ENCODE data around the gene SLC25A38.

Gene SLC25A38

GRCh38 chr3:39387411-39387975 lies 4.3 kb downstream of the SLC25A38 start:
- Histone ChIP-seq H3K4me3 (ENCODE audit: severe bottlenecking) (no peak overlapping the region), H3K27ac (ENCODE audit: poor library complexity, severe bottlenecking) (no peak overlapping the region), H3K9me3 (ENCODE audit: severe bottlenecking) (no peaks in the 10 kb centered on the region), H3K36me3 (ENCODE audit: low read depth) (peaks cover 50% of the 10 kb centered on the region), H3K4me1 (ENCODE audit: insufficient read depth, poor library complexity, severe bottlenecking) (peaks cover 4% of the 10 kb centered on the region), H3K27me3 (ENCODE audit: insufficient read depth, poor library complexity, severe bottlenecking) (no peaks in the 10 kb centered on the region)
- ATAC-seq (ENCODE audit: low read depth) (no peak), DNase-seq (ENCODE audit: low spot score) (no peak)
- TF ChIP-seq, protein P1, sequence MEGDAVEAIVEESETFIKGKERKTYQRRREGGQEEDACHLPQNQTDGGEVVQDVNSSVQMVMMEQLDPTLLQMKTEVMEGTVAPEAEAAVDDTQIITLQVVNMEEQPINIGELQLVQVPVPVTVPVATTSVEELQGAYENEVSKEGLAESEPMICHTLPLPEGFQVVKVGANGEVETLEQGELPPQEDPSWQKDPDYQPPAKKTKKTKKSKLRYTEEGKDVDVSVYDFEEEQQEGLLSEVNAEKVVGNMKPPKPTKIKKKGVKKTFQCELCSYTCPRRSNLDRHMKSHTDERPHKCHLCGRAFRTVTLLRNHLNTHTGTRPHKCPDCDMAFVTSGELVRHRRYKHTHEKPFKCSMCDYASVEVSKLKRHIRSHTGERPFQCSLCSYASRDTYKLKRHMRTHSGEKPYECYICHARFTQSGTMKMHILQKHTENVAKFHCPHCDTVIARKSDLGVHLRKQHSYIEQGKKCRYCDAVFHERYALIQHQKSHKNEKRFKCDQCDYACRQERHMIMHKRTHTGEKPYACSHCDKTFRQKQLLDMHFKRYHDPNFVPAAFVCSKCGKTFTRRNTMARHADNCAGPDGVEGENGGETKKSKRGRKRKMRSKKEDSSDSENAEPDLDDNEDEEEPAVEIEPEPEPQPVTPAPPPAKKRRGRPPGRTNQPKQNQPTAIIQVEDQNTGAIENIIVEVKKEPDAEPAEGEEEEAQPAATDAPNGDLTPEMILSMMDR (IDR thresholded peaks at IDR 0.05; ENCODE audit: poor library complexity, severe bottlenecking), result no peak

DNA sequence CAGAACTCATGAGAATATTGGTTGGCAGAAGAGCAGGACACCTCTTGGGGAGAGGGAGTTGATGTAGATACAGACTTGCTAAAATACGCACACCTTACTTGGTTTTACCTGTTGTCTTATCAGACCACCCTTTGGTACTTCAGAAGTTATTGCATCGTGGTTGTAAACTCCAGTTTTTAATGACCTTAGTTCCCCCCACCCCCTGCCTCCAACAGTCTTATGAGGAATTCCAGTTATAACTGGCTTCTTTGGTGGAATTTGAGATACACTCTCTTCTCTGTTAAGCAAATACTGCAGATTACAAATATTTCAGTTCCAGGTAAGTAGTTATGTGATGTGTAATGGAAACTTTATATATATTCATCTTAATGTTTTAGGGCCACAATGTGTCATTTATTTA lies 5.0 kb downstream of the SLC25A38 start:
- no peaks in the 10 kb centered on the region for H3K4me1 ChIP-seq (ENCODE audit: insufficient read depth, poor library complexity, severe bottlenecking)
- H3K27ac ChIP-seq (ENCODE audit: poor library complexity, severe bottlenecking), result no peak overlapping the region

GRCh38 chr3:39388741-39389248 lies 5.6 kb downstream of the SLC25A38 start:
- Histone ChIP-seq H3K9me3 (ENCODE audit: severe bottlenecking) (no peaks in the 10 kb centered on the region), H3K4me1 (ENCODE audit: insufficient read depth, poor library complexity, severe bottlenecking) (no peaks in the 10 kb centered on the region), H3K36me3 (ENCODE audit: low read depth) (peaks cover 63% of the 10 kb centered on the region), H3K27ac (ENCODE audit: poor library complexity, severe bottlenecking) (no peak overlapping the region), H3K27me3 (ENCODE audit: insufficient read depth, poor library complexity, severe bottlenecking) (no peaks in the 10 kb centered on the region), H3K4me3 (ENCODE audit: severe bottlenecking) (no peak overlapping the region)
- ATAC-seq (ENCODE audit: low read depth) (no peak), DNase-seq (ENCODE audit: low spot score) (no peak)
- TF ChIP-seq, protein P1 (IDR thresholded peaks at IDR 0.05; ENCODE audit: poor library complexity, severe bottlenecking), result no peak

More for the DNA sequence above, 5.0 kb downstream of the SLC25A38 start:
- no peak overlapping the region for H3K4me3 ChIP-seq (ENCODE audit: severe bottlenecking)
- TF ChIP-seq, protein P1 (IDR thresholded peaks at IDR 0.05; ENCODE audit: poor library complexity, severe bottlenecking), result no peak
- H3K9me3 ChIP-seq (ENCODE audit: severe bottlenecking), result no peaks in the 10 kb centered on the region
- H3K36me3 ChIP-seq (ENCODE audit: low read depth), result peaks cover 57% of the 10 kb centered on the region
- DNase-seq (ENCODE audit: low spot score), result no peak
- no peaks in the 10 kb centered on the region for H3K27me3 ChIP-seq (ENCODE audit: insufficient read depth, poor library complexity, severe bottlenecking)
- no peak for ATAC-seq (ENCODE audit: low read depth)

DNA sequence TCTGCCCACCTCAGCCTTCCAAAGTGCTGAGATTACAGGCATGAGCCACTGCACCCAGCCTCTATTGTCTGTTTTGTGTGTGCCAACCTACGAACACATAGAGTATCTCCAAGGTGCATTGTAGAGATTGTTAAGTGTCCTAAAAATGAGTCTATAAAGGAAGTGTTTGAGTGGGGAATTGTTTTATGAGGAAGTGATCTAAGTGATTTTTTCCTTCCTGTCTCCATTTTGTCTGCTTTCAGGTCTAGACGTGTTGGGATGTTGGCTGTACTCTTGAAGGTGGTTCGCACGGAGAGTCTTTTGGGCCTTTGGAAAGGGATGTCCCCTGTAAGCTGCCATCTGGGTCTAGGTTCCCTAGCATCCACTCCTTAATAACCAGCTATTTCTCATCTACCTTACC lies 7.0 kb downstream of the SLC25A38 start:
- ATAC-seq (ENCODE audit: low read depth), result no peak
- no peak overlapping the region for H3K4me3 ChIP-seq (ENCODE audit: severe bottlenecking)
- H3K36me3 ChIP-seq (ENCODE audit: low read depth), result peaks cover 72% of the 10 kb centered on the region
- no peak for DNase-seq (ENCODE audit: low spot score)
- TF ChIP-seq, protein P1 (IDR thresholded peaks at IDR 0.05; ENCODE audit: poor library complexity, severe bottlenecking), result no peak
- no peaks in the 10 kb centered on the region for H3K27me3 ChIP-seq (ENCODE audit: insufficient read depth, poor library complexity, severe bottlenecking)
- no peak overlapping the region for H3K27ac ChIP-seq (ENCODE audit: poor library complexity, severe bottlenecking)
- H3K9me3 ChIP-seq (ENCODE audit: severe bottlenecking), result no peaks in the 10 kb centered on the region
- no peaks in the 10 kb centered on the region for H3K4me1 ChIP-seq (ENCODE audit: insufficient read depth, poor library complexity, severe bottlenecking)

- Histone ChIP-seq H3K27ac (ENCODE audit: poor library complexity, severe bottlenecking) (no peak overlapping the region), H3K9me3 (ENCODE audit: severe bottlenecking) (no peaks in the 10 kb centered on the region), H3K4me3 (ENCODE audit: severe bottlenecking) (no peak overlapping the region), H3K36me3 (ENCODE audit: low read depth) (peaks cover 43% of the 10 kb centered on the region), H3K27me3 (ENCODE audit: insufficient read depth, poor library complexity, severe bottlenecking) (no peaks in the 10 kb centered on the region), H3K4me1 (ENCODE audit: insufficient read depth, poor library complexity, severe bottlenecking) (no peaks in the 10 kb centered on the region)
- ATAC-seq (ENCODE audit: low read depth) (no peak), DNase-seq (ENCODE audit: low spot score) (no peak)
- TF ChIP-seq, protein P1 (IDR thresholded peaks at IDR 0.05; ENCODE audit: poor library complexity, severe bottlenecking), result no peak
These were observed 13.5 kb downstream of the SLC25A38 start for GRCh38 chr3:39396690-39397089.
